ENCODE results near the gene SRP68.

The SRP68 gene

GRCh38 chr17:76018340-76018680, 54.0 kb downstream of the SRP68 start:
- Histone ChIP-seq H3K27me3 (ENCODE audit: control insufficient read depth, insufficient read depth, low read length) (no peaks in the 10 kb centered on the region), H3K9me3 (ENCODE audit: control insufficient read depth, insufficient read depth, low read length) (no peaks in the 10 kb centered on the region), H3K9ac (ENCODE audit: low read depth, low read length) (no peak overlapping the region), H3K4me3 (ENCODE audit: low read depth, low read length) (no peak overlapping the region), H3K36me3 (ENCODE audit: control insufficient read depth, insufficient read depth, low read length) (no peaks in the 10 kb centered on the region), H3K4me1 (ENCODE audit: control insufficient read depth, insufficient read depth, low read length) (no peaks in the 10 kb centered on the region)

GRCh38 chr17:76017481-76018339, 54.6 kb downstream of the SRP68 start:
- H3K4me3 ChIP-seq (ENCODE audit: low read depth, low read length) = no peak overlapping the region
- no peaks in the 10 kb centered on the region for H3K27me3 ChIP-seq (ENCODE audit: control insufficient read depth, insufficient read depth, low read length)
- no peaks in the 10 kb centered on the region for H3K36me3 ChIP-seq (ENCODE audit: control insufficient read depth, insufficient read depth, low read length)
- H3K9ac ChIP-seq (ENCODE audit: low read depth, low read length) = no peak overlapping the region
- H3K4me1 ChIP-seq (ENCODE audit: control insufficient read depth, insufficient read depth, low read length) = no peaks in the 10 kb centered on the region
- no peaks in the 10 kb centered on the region for H3K9me3 ChIP-seq (ENCODE audit: control insufficient read depth, insufficient read depth, low read length)

GRCh38 chr17:76014925-76015261, 57.4 kb downstream of the SRP68 start:
- H3K36me3 ChIP-seq (ENCODE audit: control insufficient read depth, insufficient read depth, low read length) = no peaks in the 10 kb centered on the region
- no peak overlapping the region for H3K4me3 ChIP-seq (ENCODE audit: low read depth, low read length)
- no peak overlapping the region for H3K9ac ChIP-seq (ENCODE audit: low read depth, low read length)
- H3K9me3 ChIP-seq (ENCODE audit: control insufficient read depth, insufficient read depth, low read length) = no peaks in the 10 kb centered on the region
- H3K27me3 ChIP-seq (ENCODE audit: control insufficient read depth, insufficient read depth, low read length) = no peaks in the 10 kb centered on the region
- no peaks in the 10 kb centered on the region for H3K4me1 ChIP-seq (ENCODE audit: control insufficient read depth, insufficient read depth, low read length)

- Histone ChIP-seq H3K9ac (ENCODE audit: low read depth, low read length) (peak overlapping the region; percentile 9), H3K27me3 (ENCODE audit: control insufficient read depth, insufficient read depth, low read length) (no peaks in the 10 kb centered on the region), H3K4me3 (ENCODE audit: low read depth, low read length) (no peak overlapping the region), H3K4me1 (ENCODE audit: control insufficient read depth, insufficient read depth, low read length) (no peaks in the 10 kb centered on the region), H3K36me3 (ENCODE audit: control insufficient read depth, insufficient read depth, low read length) (no peaks in the 10 kb centered on the region), H3K9me3 (ENCODE audit: control insufficient read depth, insufficient read depth, low read length) (no peaks in the 10 kb centered on the region)
Measured at GRCh38 chr17:76014100-76014924, 58.0 kb downstream of the SRP68 start.

GRCh38 chr17:76013377-76013932, 58.9 kb downstream of the SRP68 start:
- H3K27me3 ChIP-seq (ENCODE audit: control insufficient read depth, insufficient read depth, low read length) = no peaks in the 10 kb centered on the region
- peak overlapping the region; percentile 9 for H3K9ac ChIP-seq (ENCODE audit: low read depth, low read length)
- no peak overlapping the region for H3K4me3 ChIP-seq (ENCODE audit: low read depth, low read length)
- H3K9me3 ChIP-seq (ENCODE audit: control insufficient read depth, insufficient read depth, low read length) = no peaks in the 10 kb centered on the region
- no peaks in the 10 kb centered on the region for H3K4me1 ChIP-seq (ENCODE audit: control insufficient read depth, insufficient read depth, low read length)
- H3K36me3 ChIP-seq (ENCODE audit: control insufficient read depth, insufficient read depth, low read length) = no peaks in the 10 kb centered on the region

GRCh38 chr17:76011951-76012350, 60.4 kb downstream of the SRP68 start:
- Histone ChIP-seq H3K4me3 (ENCODE audit: low read depth, low read length) (no peak overlapping the region), H3K4me1 (ENCODE audit: control insufficient read depth, insufficient read depth, low read length) (no peaks in the 10 kb centered on the region), H3K9me3 (ENCODE audit: control insufficient read depth, insufficient read depth, low read length) (no peaks in the 10 kb centered on the region), H3K36me3 (ENCODE audit: control insufficient read depth, insufficient read depth, low read length) (no peaks in the 10 kb centered on the region), H3K9ac (ENCODE audit: low read depth, low read length) (no peak overlapping the region), H3K27me3 (ENCODE audit: control insufficient read depth, insufficient read depth, low read length) (no peaks in the 10 kb centered on the region)

GRCh38 chr17:76009969-76010661, 62.2 kb downstream of the SRP68 start:
- H3K27me3 ChIP-seq (ENCODE audit: control insufficient read depth, insufficient read depth, low read length) = no peaks in the 10 kb centered on the region
- H3K9me3 ChIP-seq (ENCODE audit: control insufficient read depth, insufficient read depth, low read length) = no peaks in the 10 kb centered on the region
- no peaks in the 10 kb centered on the region for H3K36me3 ChIP-seq (ENCODE audit: control insufficient read depth, insufficient read depth, low read length)
- no peak overlapping the region for H3K4me3 ChIP-seq (ENCODE audit: low read depth, low read length)
- no peak overlapping the region for H3K9ac ChIP-seq (ENCODE audit: low read depth, low read length)
- H3K4me1 ChIP-seq (ENCODE audit: control insufficient read depth, insufficient read depth, low read length) = no peaks in the 10 kb centered on the region

GRCh38 chr17:76009447-76009846, 62.9 kb downstream of the SRP68 start:
- H3K27me3 ChIP-seq (ENCODE audit: control insufficient read depth, insufficient read depth, low read length) = no peaks in the 10 kb centered on the region
- H3K4me1 ChIP-seq (ENCODE audit: control insufficient read depth, insufficient read depth, low read length) = no peaks in the 10 kb centered on the region
- H3K9me3 ChIP-seq (ENCODE audit: control insufficient read depth, insufficient read depth, low read length) = no peaks in the 10 kb centered on the region
- H3K36me3 ChIP-seq (ENCODE audit: control insufficient read depth, insufficient read depth, low read length) = no peaks in the 10 kb centered on the region
- H3K4me3 ChIP-seq (ENCODE audit: low read depth, low read length) = no peak overlapping the region
- no peak overlapping the region for H3K9ac ChIP-seq (ENCODE audit: low read depth, low read length)

GRCh38 chr17:76008630-76009425, 63.5 kb downstream of the SRP68 start:
- no peak overlapping the region for H3K9ac ChIP-seq (ENCODE audit: low read depth, low read length)
- H3K4me1 ChIP-seq (ENCODE audit: control insufficient read depth, insufficient read depth, low read length) = no peaks in the 10 kb centered on the region

GRCh38 chr17:76008208-76008607, 64.1 kb downstream of the SRP68 start:
- no peak overlapping the region for H3K9ac ChIP-seq (ENCODE audit: low read depth, low read length)
- no peaks in the 10 kb centered on the region for H3K4me1 ChIP-seq (ENCODE audit: control insufficient read depth, insufficient read depth, low read length)
- no peak overlapping the region for H3K4me3 ChIP-seq (ENCODE audit: low read depth, low read length)
- no peaks in the 10 kb centered on the region for H3K27me3 ChIP-seq (ENCODE audit: control insufficient read depth, insufficient read depth, low read length)
- peaks cover 5% of the 10 kb centered on the region for H3K36me3 ChIP-seq (ENCODE audit: control insufficient read depth, insufficient read depth, low read length)
- H3K9me3 ChIP-seq (ENCODE audit: control insufficient read depth, insufficient read depth, low read length) = no peaks in the 10 kb centered on the region

More at GRCh38 chr17:76008630-76009425, 63.5 kb downstream of the SRP68 start:
- Histone ChIP-seq H3K36me3 (ENCODE audit: control insufficient read depth, insufficient read depth, low read length) (peaks cover 4% of the 10 kb centered on the region), H3K4me3 (ENCODE audit: low read depth, low read length) (no peak overlapping the region), H3K27me3 (ENCODE audit: control insufficient read depth, insufficient read depth, low read length) (no peaks in the 10 kb centered on the region), H3K9me3 (ENCODE audit: control insufficient read depth, insufficient read depth, low read length) (no peaks in the 10 kb centered on the region)

- H3K4me1 ChIP-seq (ENCODE audit: control insufficient read depth, insufficient read depth, low read length) = no peaks in the 10 kb centered on the region
- no peaks in the 10 kb centered on the region for H3K9me3 ChIP-seq (ENCODE audit: control insufficient read depth, insufficient read depth, low read length)
- no peak overlapping the region for H3K9ac ChIP-seq (ENCODE audit: low read depth, low read length)
- H3K36me3 ChIP-seq (ENCODE audit: control insufficient read depth, insufficient read depth, low read length) = peaks cover 5% of the 10 kb centered on the region
- no peak overlapping the region for H3K4me3 ChIP-seq (ENCODE audit: low read depth, low read length)
- H3K27me3 ChIP-seq (ENCODE audit: control insufficient read depth, insufficient read depth, low read length) = no peaks in the 10 kb centered on the region
Measured at GRCh38 chr17:76007850-76008165, 64.5 kb downstream of the SRP68 start.

Data from iPS-15b (cell line).